ENCODE measurements around the gene PTGFRN. TPM values are rescaled to one million over a fixed set of nuclear protein-coding genes. Genes with fewer than 3 reads are reported as not detected.

The PTGFRN gene
- total RNA-seq, 1 experiment from 2014 or later: 57.4 TPM

GRCh38 chr1:116870300-116870699 lies 39.4 kb upstream of the PTGFRN start:
- no peak overlapping the region for H3K9ac ChIP-seq (ENCODE audit: low read length)
- no TSS peak for BruUV-seq (replicated peaks)
- no peak overlapping the region for H2AFZ ChIP-seq (ENCODE audit: low read length)
- H3K79me2 ChIP-seq (ENCODE audit: low read length): no peaks in the 10 kb centered on the region
- ChIA-PET POLR2A (ENCODE audit: unreplicated experiment) (no interaction called here), CTCF (no interaction called here)
- H3K9me2 ChIP-seq (replicated peaks; ENCODE audit: low read length): no peaks in the 10 kb centered on the region
- ATAC-seq: no peak
- no peak overlapping the region for H3K4me2 ChIP-seq (ENCODE audit: low read length)
- no peaks in the 10 kb centered on the region for H3K9me3 ChIP-seq (ENCODE audit: low read length)
- TF ChIP-seq EZH2 (IDR thresholded peaks at IDR 0.05; ENCODE audit: low read length, unreplicated experiment) (no peak), CTCF (conservative IDR thresholded peaks at IDR 0.05; ENCODE audit: low read depth, low read length) (no peak), EZH2phosphoT487 (IDR thresholded peaks at IDR 0.05; ENCODE audit: borderline replicate concordance, low read length) (no peak)
- no peaks in the 10 kb centered on the region for H3K27me3 ChIP-seq (ENCODE audit: low read length)
- intact Hi-C loops (cut with micrococcal nuclease): loop anchor here (10.0 kb wide), 1 partner anchor 55 kb away; no protein-coding TSS in a partner anchor
- no peaks in the 10 kb centered on the region for H3F3A ChIP-seq (ENCODE audit: low read length, unreplicated experiment)
- no peak overlapping the region for H3K27ac ChIP-seq (ENCODE audit: low read length)
- DNase-seq: no peak
- no peaks in the 10 kb centered on the region for H3K36me3 ChIP-seq (ENCODE audit: low read depth, low read length)
- no peaks in the 10 kb centered on the region for H4K20me1 ChIP-seq (ENCODE audit: low read length)
- no peak overlapping the region for H3K4me3 ChIP-seq (ENCODE audit: low read length)
- H3K4me1 ChIP-seq (ENCODE audit: insufficient read depth, low read length): no peaks in the 10 kb centered on the region

- DNase-seq (no peak), ATAC-seq (no peak)
- no peaks in the 10 kb centered on the region for H3K4me1 ChIP-seq (ENCODE audit: insufficient read depth, low read length)
- no peaks in the 10 kb centered on the region for H3K36me3 ChIP-seq (ENCODE audit: low read depth, low read length)
- H3K79me2 ChIP-seq (ENCODE audit: low read length): no peaks in the 10 kb centered on the region
- no peak overlapping the region for H3K27ac ChIP-seq (ENCODE audit: low read length)
- H3K4me2 ChIP-seq (ENCODE audit: low read length): no peak overlapping the region
- no peaks in the 10 kb centered on the region for H3K27me3 ChIP-seq (ENCODE audit: low read length)
- no peaks in the 10 kb centered on the region for H3K9me2 ChIP-seq (replicated peaks; ENCODE audit: low read length)
- CTCF ChIA-PET: no interaction called here
- no peak for TF ChIP-seq EZH2phosphoT487 (IDR thresholded peaks at IDR 0.05; ENCODE audit: borderline replicate concordance, low read length)
- no peak for TF ChIP-seq EZH2 (IDR thresholded peaks at IDR 0.05; ENCODE audit: low read length, unreplicated experiment)
- TF ChIP-seq CTCF (conservative IDR thresholded peaks at IDR 0.05; ENCODE audit: low read depth, low read length): no peak
- no peaks in the 10 kb centered on the region for H4K20me1 ChIP-seq (ENCODE audit: low read length)
- no peaks in the 10 kb centered on the region for H3F3A ChIP-seq (ENCODE audit: low read length, unreplicated experiment)
- BruUV-seq (replicated peaks): no TSS peak
- no peak overlapping the region for H3K9ac ChIP-seq (ENCODE audit: low read length)
- POLR2A ChIA-PET (ENCODE audit: unreplicated experiment): no interaction called here
- intact Hi-C loops (cut with micrococcal nuclease): loop anchor here (10.0 kb wide), 1 partner anchor 57 kb away; no protein-coding TSS in a partner anchor
- no peak overlapping the region for H3K4me3 ChIP-seq (ENCODE audit: low read length)
- H2AFZ ChIP-seq (ENCODE audit: low read length): no peak overlapping the region
- no peaks in the 10 kb centered on the region for H3K9me3 ChIP-seq (ENCODE audit: low read length)
Observed at GRCh38 chr1:116871779-116872146, 38.0 kb upstream of the PTGFRN start.

GRCh38 chr1:116873680-116874271 lies 35.9 kb upstream of the PTGFRN start:
- Histone ChIP-seq H3K4me2 (ENCODE audit: low read length) (no peak overlapping the region), H3K27ac (ENCODE audit: low read length) (no peak overlapping the region), H3K79me2 (ENCODE audit: low read length) (no peaks in the 10 kb centered on the region), H4K20me1 (ENCODE audit: low read length) (no peaks in the 10 kb centered on the region), H3K36me3 (ENCODE audit: low read depth, low read length) (no peaks in the 10 kb centered on the region), H3F3A (ENCODE audit: low read length, unreplicated experiment) (no peaks in the 10 kb centered on the region), H3K9ac (ENCODE audit: low read length) (no peak overlapping the region), H3K9me2 (replicated peaks; ENCODE audit: low read length) (no peaks in the 10 kb centered on the region), H2AFZ (ENCODE audit: low read length) (no peak overlapping the region), H3K27me3 (ENCODE audit: low read length) (no peaks in the 10 kb centered on the region), H3K9me3 (ENCODE audit: low read length) (no peaks in the 10 kb centered on the region), H3K4me3 (ENCODE audit: low read length) (no peak overlapping the region), H3K4me1 (ENCODE audit: insufficient read depth, low read length) (peaks cover 6% of the 10 kb centered on the region; the same call in 1 of the 2 replicates)
- CTCF ChIA-PET: no interaction called here
- BruUV-seq (replicated peaks): no TSS peak
- POLR2A ChIA-PET (ENCODE audit: unreplicated experiment): no interaction called here
- intact Hi-C loops (cut with micrococcal nuclease): loop anchor here (10.0 kb wide), 1 partner anchor 59 kb away; no protein-coding TSS in a partner anchor
- no peak for ATAC-seq
- DNase-seq: no peak
- no peak for TF ChIP-seq EZH2 (IDR thresholded peaks at IDR 0.05; ENCODE audit: low read length, unreplicated experiment)
